OCI-LY1 (cell line): ENCODE measurements around the gene UAP1.

ENCODE experiments used
- H2AFZ ChIP-seq: fragments of 200-600 bp; sonication (generic), shearing (Covaris generic); 2 replicates; pipeline ENCODE4 v1.6.0; 2014; ENCODE audit warnings: antibody characterized with exemption, mild to moderate bottlenecking, low read length
- H3F3A ChIP-seq: fragments of 200-600 bp; sonication (generic), shearing (Covaris generic); 2 replicates; pipeline ENCODE4 v1.6.0; 2014; ENCODE audit warnings: mild to moderate bottlenecking, antibody characterized with exemption, low read length, moderate library complexity; ENCODE audit not compliant: insufficient read depth
- H3K27ac ChIP-seq: fragments of 200-600 bp; sonication (generic); 2 replicates; pipeline ENCODE4 v1.5.1; 2014; ENCODE audit warnings: low read length, mixed run types, mild to moderate bottlenecking, low read depth; ENCODE audit not compliant: poor library complexity, severe bottlenecking
- H3K27me3 ChIP-seq: fragments of 200-600 bp; sonication (generic); 2 replicates; pipeline ENCODE4 v1.6.0; 2014; ENCODE audit warnings: antibody characterized with exemption, mild to moderate bottlenecking, low read length, moderate library complexity; ENCODE audit not compliant: insufficient read depth
- H3K36me3 ChIP-seq: fragments of 200-600 bp; sonication (generic); 2 replicates; pipeline ENCODE4 v1.6.1; 2014; ENCODE audit warnings: mild to moderate bottlenecking, antibody characterized with exemption, low read length, moderate library complexity, mixed read lengths; ENCODE audit not compliant: insufficient read depth
- H3K4me1 ChIP-seq: fragments of 200-600 bp; sonication (generic); 2 replicates; pipeline ENCODE4 v1.5.1; 2014; ENCODE audit warnings: mild to moderate bottlenecking, low read length, moderate library complexity; ENCODE audit not compliant: insufficient read depth, severe bottlenecking
- H3K4me2 ChIP-seq: fragments of 200-600 bp; sonication (generic), shearing (Covaris generic); 2 replicates; pipeline ENCODE4 v1.6.1; 2014; ENCODE audit warnings: low read length
- H3K4me3 ChIP-seq: fragments of 200-600 bp; sonication (generic); 2 replicates; pipeline ENCODE4 v1.5.1; 2014; ENCODE audit warnings: low read length, low read depth, mild to moderate bottlenecking, mixed read lengths; ENCODE audit not compliant: poor library complexity, severe bottlenecking
- H3K79me2 ChIP-seq: fragments of 200-600 bp; shearing (Covaris generic); 2 replicates; pipeline ENCODE4 v1.6.1; 2016; ENCODE audit warnings: mixed run types, low read length, mixed read lengths; ENCODE audit not compliant: insufficient read depth
- H3K9ac ChIP-seq: fragments of 200-600 bp; sonication (generic), shearing (Covaris generic); 2 replicates; pipeline ENCODE4 v1.6.1; 2014; ENCODE audit warnings: mild to moderate bottlenecking, low read length, mixed read lengths
- H3K9me2 ChIP-seq: fragments of 200-600 bp; sonication (generic), shearing (Covaris generic); 2 replicates; pipeline ENCODE4 v1.6.1; 2014; ENCODE audit warnings: low read depth, mild to moderate bottlenecking, low read length, mixed read lengths
- H3K9me3 ChIP-seq: fragments of 200-600 bp; shearing (Covaris generic); 2 replicates; pipeline ENCODE4 v1.6.1; 2014; ENCODE audit warnings: low read length, mixed read lengths
- H4K20me1 ChIP-seq: fragments of 200-600 bp; sonication (generic), shearing (Covaris generic); 2 replicates; pipeline ENCODE4 v1.6.0; 2016; ENCODE audit warnings: mild to moderate bottlenecking, low read length; ENCODE audit not compliant: insufficient read depth
- CTCF ChIP-seq: fragments of 200-600 bp; sonication (generic), shearing (Covaris generic); IDR thresholded peaks from 2 replicates; pipeline ENCODE4 v1.5.1; 2017; ENCODE audit warnings: mild to moderate bottlenecking, antibody characterized with exemption, low read length, moderate library complexity, mixed read lengths
- EZH2 ChIP-seq: fragments of 200-600 bp; sonication (generic), shearing (Covaris generic); IDR thresholded peaks from 2 replicates; pipeline ENCODE4 v1.8.0; 2017; ENCODE audit warnings: borderline replicate concordance, mixed run types, mild to moderate bottlenecking, antibody characterized with exemption, low read length, moderate library complexity, mixed read lengths

The UAP1 gene

GRCh38 chr1:162537216-162537615 lies 24.3 kb upstream of the UAP1 start:
- Histone ChIP-seq H3K4me3 (no peak overlapping the region), H3K27me3 (no peaks in the 10 kb centered on the region), H3K27ac (no peak overlapping the region), H3F3A (no peaks in the 10 kb centered on the region), H3K9me3 (no peaks in the 10 kb centered on the region), H3K4me2 (no peak overlapping the region), H3K36me3 (no peaks in the 10 kb centered on the region), H3K9me2 (no peaks in the 10 kb centered on the region), H3K4me1 (no peaks in the 10 kb centered on the region), H3K79me2 (no peaks in the 10 kb centered on the region), H2AFZ (no peak overlapping the region), H4K20me1 (no peaks in the 10 kb centered on the region), H3K9ac (no peak overlapping the region)
- TF ChIP-seq CTCF, result no peak
- no peak for TF ChIP-seq EZH2

- Histone ChIP-seq H2AFZ (no peak overlapping the region), H4K20me1 (no peaks in the 10 kb centered on the region), H3K4me1 (no peaks in the 10 kb centered on the region), H3K27ac (no peak overlapping the region), H3K9ac (no peak overlapping the region), H3K4me2 (no peak overlapping the region), H3F3A (no peaks in the 10 kb centered on the region), H3K9me3 (0 out of 2 replicates have a peak, but pooled peaks cover 4% of the 10 kb centered on the region), H3K79me2 (no peaks in the 10 kb centered on the region), H3K4me3 (no peak overlapping the region), H3K27me3 (no peaks in the 10 kb centered on the region), H3K9me2 (no peaks in the 10 kb centered on the region), H3K36me3 (no peaks in the 10 kb centered on the region)
- TF ChIP-seq CTCF, result no peak
- no peak for TF ChIP-seq EZH2
These were observed 22.6 kb upstream of the UAP1 start for GRCh38 chr1:162538815-162539431.

- 0 out of 2 replicates have a peak, but pooled peaks cover 4% of the 10 kb centered on the region for H3K9me3 ChIP-seq
- H3K27ac ChIP-seq, result no peak overlapping the region
- no peaks in the 10 kb centered on the region for H3K36me3 ChIP-seq
- no peaks in the 10 kb centered on the region for H4K20me1 ChIP-seq
- no peaks in the 10 kb centered on the region for H3K4me1 ChIP-seq
- H2AFZ ChIP-seq, result no peak overlapping the region
- no peak for TF ChIP-seq CTCF
- H3K79me2 ChIP-seq, result no peaks in the 10 kb centered on the region
- H3K4me2 ChIP-seq, result no peak overlapping the region
- no peak overlapping the region for H3K4me3 ChIP-seq
- H3F3A ChIP-seq, result no peaks in the 10 kb centered on the region
- no peak overlapping the region for H3K9ac ChIP-seq
- no peaks in the 10 kb centered on the region for H3K9me2 ChIP-seq
- no peaks in the 10 kb centered on the region for H3K27me3 ChIP-seq
These were observed 19.8 kb upstream of the UAP1 start for GRCh38 chr1:162541619-162542141.
